HepG2 (cell line): ENCODE results near the gene TNFAIP8L1. TPM values are rescaled to one million over a fixed set of nuclear protein-coding genes. Genes with fewer than 3 reads are reported as not detected.

Experiments used
- ATF7-NPFF ChIP-seq: sonication (generic); formaldehyde crosslinking; IDR thresholded peaks from 2 replicates; pipeline ENCODE4 v1.8.1; 2023; ENCODE audit warnings: mild to moderate bottlenecking, low read depth, missing genetic modification reagents, moderate library complexity
- GATAD2A ChIP-seq: IDR thresholded peaks from 2 replicates; pipeline ENCODE4 v1.6.1; 2016
- HOXA5 ChIP-seq: sonication (generic); formaldehyde crosslinking; IDR thresholded peaks from 2 replicates; pipeline ENCODE4 v1.4.0; 2020; ENCODE audit warnings: missing genetic modification reagents
- KLF12 ChIP-seq: sonication (generic); formaldehyde crosslinking; IDR thresholded peaks from 2 replicates; pipeline ENCODE4 v1.4.0; 2020; ENCODE audit warnings: missing genetic modification reagents, borderline replicate concordance
- MEIS1 ChIP-seq: sonication (generic); formaldehyde crosslinking; IDR thresholded peaks from 2 replicates; pipeline ENCODE4 v1.9.0; 2021; ENCODE audit warnings: mild to moderate bottlenecking, missing genetic modification reagents, moderate library complexity, borderline replicate concordance
- NCOR1 ChIP-seq: fragments of 200-600 bp; sonication (generic); IDR thresholded peaks from 2 replicates; pipeline ENCODE4 v1.7.0; 2017; ENCODE audit warnings: antibody characterized with exemption, low read length, borderline replicate concordance
- NFATC3 ChIP-seq: sonication (generic); formaldehyde crosslinking; IDR thresholded peaks from 2 replicates; pipeline ENCODE4 v1.5.1; 2020; ENCODE audit warnings: mild to moderate bottlenecking, missing genetic modification reagents
- NFE2 ChIP-seq: sonication (generic); formaldehyde crosslinking; IDR thresholded peaks from 2 replicates; pipeline ENCODE4 v1.4.0; 2020; ENCODE audit warnings: missing genetic modification reagents
- NFKBIZ ChIP-seq: IDR thresholded peaks from 2 replicates; pipeline ENCODE4 v1.6.1; 2018; ENCODE audit warnings: missing genetic modification reagents, missing compliant biosample characterization
- PHF21A ChIP-seq: sonication (generic); formaldehyde crosslinking; IDR thresholded peaks from 2 replicates; pipeline ENCODE4 v1.5.0; 2020; ENCODE audit warnings: mild to moderate bottlenecking, missing genetic modification reagents
- RBFOX2 ChIP-seq: fragments of 200-400 bp; formaldehyde crosslinking; IDR thresholded peaks from 2 replicates; pipeline ENCODE4 v1.6.1; 2017; ENCODE audit warnings: low read depth, mild to moderate bottlenecking, low read length
- RBM39 ChIP-seq: fragments of 200-400 bp; formaldehyde crosslinking; IDR thresholded peaks from one replicate; pipeline ENCODE4 v1.6.1; 2018; ENCODE audit warnings: antibody characterized with exemption, mild to moderate bottlenecking, low read depth, low read length; ENCODE audit not compliant: poor library complexity, severe bottlenecking
- YEATS4 ChIP-seq: sonication (generic); formaldehyde crosslinking; IDR thresholded peaks from 2 replicates; pipeline ENCODE4 v1.4.0; 2020; ENCODE audit warnings: missing genetic modification reagents, borderline replicate concordance
- ZBTB7A ChIP-seq: sonication (generic); formaldehyde crosslinking; IDR thresholded peaks from 2 replicates; pipeline ENCODE4 v1.8.0; 2022; ENCODE audit warnings: mild to moderate bottlenecking, missing genetic modification reagents
- ZNF274 ChIP-seq: sonication (generic); formaldehyde crosslinking; IDR thresholded peaks from 2 replicates; pipeline ENCODE4 v1.5.1; 2020; ENCODE audit warnings: mild to moderate bottlenecking, missing genetic modification reagents
- ZNF556 ChIP-seq: sonication (generic); formaldehyde crosslinking; IDR thresholded peaks from 2 replicates; pipeline ENCODE4 v1.4.0; 2020; ENCODE audit warnings: mild to moderate bottlenecking, missing genetic modification reagents, borderline replicate concordance
- ZNF7 ChIP-seq: IDR thresholded peaks from 2 replicates; pipeline ENCODE4 v1.6.1; 2016; ENCODE audit warnings: missing biosample characterization, missing genetic modification reagents
- polyA plus RNA-seq, 8 experiments: library from polyadenylated mRNA; depleted of rRNA in 3 of 8; stranded (reverse) in 7 of 8; unstranded in 1 of 8; fragments of >200 nt; fragmentation: Illumina TruSeq in 4 of 8; extraction: Trizol in 4 of 8; gene quantifications; 2 replicates each; pipeline versions ENCODE4 v1.2.1 to v1.2.3, GENCODE V29; 2011 to 2016; ENCODE audit warnings: low read depth in 4 of 8, missing spikeins in 1 of 8, mixed read lengths in 1 of 8; ENCODE audit not compliant: insufficient read depth in 1 of 8
- total RNA-seq, 5 experiments: library from RNA; depleted of rRNA; stranded (reverse); fragments of >200 nt; fragmentation: Illumina TruSeq; extraction: Trizol; gene quantifications; 2 replicates each; pipeline ENCODE4 v1.2.3, GENCODE V29; 2016; ENCODE audit warnings: low read depth in 1 of 5
- TF ChIP-seq, protein P1 (sequence below): sonication (generic); formaldehyde crosslinking; IDR thresholded peaks from 2 replicates; pipeline ENCODE4 v1.5.1; 2020; ENCODE audit warnings: missing genetic modification reagents, mild to moderate bottlenecking, borderline replicate concordance
- TF ChIP-seq, protein P2 (sequence below): sonication (generic); formaldehyde crosslinking; IDR thresholded peaks from 2 replicates; pipeline ENCODE4 v1.8.1; 2023; ENCODE audit warnings: mild to moderate bottlenecking, missing genetic modification reagents
- TF ChIP-seq, protein P3 (sequence below): sonication (generic); formaldehyde crosslinking; IDR thresholded peaks from 2 replicates; pipeline ENCODE4 v1.4.0; 2020; ENCODE audit warnings: missing genetic modification reagents
- TF ChIP-seq, protein P4 (sequence below): IDR thresholded peaks from 2 replicates; pipeline ENCODE4 v1.6.1; 2016; ENCODE audit warnings: missing compliant biosample characterization, missing genetic modification reagents, borderline replicate concordance

Gene TNFAIP8L1
- total and polyA plus RNA-seq, 2 of the 13 experiments (the other 11 are each of a cell fraction or from before 2014, with no cell fraction given), result 13.4 to 21.4 TPM

DNA sequence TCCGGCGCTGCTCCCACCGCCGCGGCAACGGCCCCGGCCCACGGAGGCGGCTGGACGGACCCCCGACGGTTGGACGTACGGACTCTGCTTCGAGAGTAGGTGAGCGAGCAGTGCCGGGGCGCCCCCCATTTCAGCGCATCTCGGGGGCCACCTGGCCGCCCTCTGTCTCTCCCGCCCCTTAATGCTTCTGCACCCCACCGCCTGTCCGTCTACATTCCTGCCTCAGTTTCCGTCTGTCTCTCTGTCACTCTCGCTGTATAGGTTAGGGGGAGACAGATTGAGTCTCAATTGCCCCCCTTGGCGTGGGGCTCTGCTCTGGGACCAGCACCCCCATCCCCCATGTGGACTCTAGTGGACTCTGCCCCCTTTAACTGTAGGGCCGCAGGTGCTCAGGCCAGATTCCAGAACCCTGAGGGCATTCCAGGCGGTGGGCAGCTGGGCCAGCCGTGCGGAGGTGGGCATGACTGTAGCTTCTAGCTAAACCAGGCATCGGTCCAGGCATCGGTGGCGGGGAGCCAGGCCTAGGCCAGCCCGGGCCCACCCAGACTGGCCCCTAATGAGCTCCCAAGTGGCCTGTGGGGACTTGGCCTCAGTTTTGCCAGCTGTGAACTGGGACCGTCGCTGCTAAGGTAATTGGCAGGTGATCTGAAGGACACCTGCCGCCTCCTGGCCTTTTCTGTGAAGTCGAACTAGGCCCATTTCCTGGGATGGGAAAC lies 373 bp downstream of the TNFAIP8L1 start (continued):
- TF ChIP-seq, protein P1, sequence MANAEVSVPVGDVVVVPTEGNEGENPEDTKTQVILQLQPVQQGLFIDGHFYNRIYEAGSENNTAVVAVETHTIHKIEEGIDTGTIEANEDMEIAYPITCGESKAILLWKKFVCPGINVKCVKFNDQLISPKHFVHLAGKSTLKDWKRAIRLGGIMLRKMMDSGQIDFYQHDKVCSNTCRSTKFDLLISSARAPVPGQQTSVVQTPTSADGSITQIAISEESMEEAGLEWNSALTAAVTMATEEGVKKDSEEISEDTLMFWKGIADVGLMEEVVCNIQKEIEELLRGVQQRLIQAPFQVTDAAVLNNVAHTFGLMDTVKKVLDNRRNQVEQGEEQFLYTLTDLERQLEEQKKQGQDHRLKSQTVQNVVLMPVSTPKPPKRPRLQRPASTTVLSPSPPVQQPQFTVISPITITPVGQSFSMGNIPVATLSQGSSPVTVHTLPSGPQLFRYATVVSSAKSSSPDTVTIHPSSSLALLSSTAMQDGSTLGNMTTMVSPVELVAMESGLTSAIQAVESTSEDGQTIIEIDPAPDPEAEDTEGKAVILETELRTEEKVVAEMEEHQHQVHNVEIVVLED (CRISPR knock-in tag), result 0 out of 2 replicates have a peak, but pooled peaks have one; percentile 45
- TF ChIP-seq ZBTB7A (CRISPR knock-in tag) (peak; percentile 70), NFATC3 (CRISPR knock-in tag) (no peak), YEATS4 (peak; percentile 64), ATF7-NPFF (CRISPR knock-in tag) (0 out of 2 replicates have a peak, but pooled peaks have one; percentile 41), RBM39 (peak; percentile 41), GATAD2A (CRISPR knock-in tag) (0 out of 2 replicates have a peak, but pooled peaks have one; percentile 34), PHF21A (CRISPR knock-in tag) (peak; percentile 49; the same call in 1 of the 2 replicates), NFKBIZ (CRISPR knock-in tag) (no peak), ZNF556 (CRISPR knock-in tag) (0 out of 2 replicates have a peak, but pooled peaks have one; percentile 47), KLF12 (peak; percentile 71; the same call in 1 of the 2 replicates), HOXA5 (CRISPR knock-in tag) (peak; percentile 51; the same call in 1 of the 2 replicates), NFE2 (no peak), ZNF274 (0 out of 2 replicates have a peak, but pooled peaks have one; percentile 28), NCOR1 (peak; percentile 71), ZNF7 (CRISPR knock-in tag) (no peak), RBFOX2 (peak; percentile 72), MEIS1 (0 out of 2 replicates have a peak, but pooled peaks have one; percentile 30)
- TF ChIP-seq, protein P2, sequence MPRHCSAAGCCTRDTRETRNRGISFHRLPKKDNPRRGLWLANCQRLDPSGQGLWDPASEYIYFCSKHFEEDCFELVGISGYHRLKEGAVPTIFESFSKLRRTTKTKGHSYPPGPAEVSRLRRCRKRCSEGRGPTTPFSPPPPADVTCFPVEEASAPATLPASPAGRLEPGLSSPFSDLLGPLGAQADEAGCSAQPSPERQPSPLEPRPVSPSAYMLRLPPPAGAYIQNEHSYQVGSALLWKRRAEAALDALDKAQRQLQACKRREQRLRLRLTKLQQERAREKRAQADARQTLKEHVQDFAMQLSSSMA (CRISPR knock-in tag), result 0 out of 2 replicates have a peak, but pooled peaks have one; percentile 6
- TF ChIP-seq, protein P3, sequence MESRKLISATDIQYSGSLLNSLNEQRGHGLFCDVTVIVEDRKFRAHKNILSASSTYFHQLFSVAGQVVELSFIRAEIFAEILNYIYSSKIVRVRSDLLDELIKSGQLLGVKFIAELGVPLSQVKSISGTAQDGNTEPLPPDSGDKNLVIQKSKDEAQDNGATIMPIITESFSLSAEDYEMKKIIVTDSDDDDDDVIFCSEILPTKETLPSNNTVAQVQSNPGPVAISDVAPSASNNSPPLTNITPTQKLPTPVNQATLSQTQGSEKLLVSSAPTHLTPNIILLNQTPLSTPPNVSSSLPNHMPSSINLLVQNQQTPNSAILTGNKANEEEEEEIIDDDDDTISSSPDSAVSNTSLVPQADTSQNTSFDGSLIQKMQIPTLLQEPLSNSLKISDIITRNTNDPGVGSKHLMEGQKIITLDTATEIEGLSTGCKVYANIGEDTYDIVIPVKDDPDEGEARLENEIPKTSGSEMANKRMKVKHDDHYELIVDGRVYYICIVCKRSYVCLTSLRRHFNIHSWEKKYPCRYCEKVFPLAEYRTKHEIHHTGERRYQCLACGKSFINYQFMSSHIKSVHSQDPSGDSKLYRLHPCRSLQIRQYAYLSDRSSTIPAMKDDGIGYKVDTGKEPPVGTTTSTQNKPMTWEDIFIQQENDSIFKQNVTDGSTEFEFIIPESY (CRISPR knock-in tag), result no peak
- TF ChIP-seq, protein P4, sequence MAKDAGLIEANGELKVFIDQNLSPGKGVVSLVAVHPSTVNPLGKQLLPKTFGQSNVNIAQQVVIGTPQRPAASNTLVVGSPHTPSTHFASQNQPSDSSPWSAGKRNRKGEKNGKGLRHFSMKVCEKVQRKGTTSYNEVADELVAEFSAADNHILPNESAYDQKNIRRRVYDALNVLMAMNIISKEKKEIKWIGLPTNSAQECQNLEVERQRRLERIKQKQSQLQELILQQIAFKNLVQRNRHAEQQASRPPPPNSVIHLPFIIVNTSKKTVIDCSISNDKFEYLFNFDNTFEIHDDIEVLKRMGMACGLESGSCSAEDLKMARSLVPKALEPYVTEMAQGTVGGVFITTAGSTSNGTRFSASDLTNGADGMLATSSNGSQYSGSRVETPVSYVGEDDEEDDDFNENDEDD (CRISPR knock-in tag), result 0 out of 2 replicates have a peak, but pooled peaks have one; percentile 29
